ENCODE data around the gene UBE2V1. TPM values are rescaled to one million over a fixed set of nuclear protein-coding genes. Genes with fewer than 3 reads are reported as not detected.
"Not testable (repeated sequence)": the region's sequence is repeated elsewhere in the genome, so short reads cannot be mapped to it uniquely, and the experiment has no call there.

UBE2V1 gene
- total RNA-seq: 77.8 TPM
- long read RNA-seq, transcript UBE2V1-203 (4 exons, 2,133 nt): major isoform, 166 of 184 reads
- long read RNA-seq, partial matches to known transcripts: 3 of 184 reads
- long read RNA-seq, other reads (novel, unspliced or antisense): 7 of 184 reads

DNA sequence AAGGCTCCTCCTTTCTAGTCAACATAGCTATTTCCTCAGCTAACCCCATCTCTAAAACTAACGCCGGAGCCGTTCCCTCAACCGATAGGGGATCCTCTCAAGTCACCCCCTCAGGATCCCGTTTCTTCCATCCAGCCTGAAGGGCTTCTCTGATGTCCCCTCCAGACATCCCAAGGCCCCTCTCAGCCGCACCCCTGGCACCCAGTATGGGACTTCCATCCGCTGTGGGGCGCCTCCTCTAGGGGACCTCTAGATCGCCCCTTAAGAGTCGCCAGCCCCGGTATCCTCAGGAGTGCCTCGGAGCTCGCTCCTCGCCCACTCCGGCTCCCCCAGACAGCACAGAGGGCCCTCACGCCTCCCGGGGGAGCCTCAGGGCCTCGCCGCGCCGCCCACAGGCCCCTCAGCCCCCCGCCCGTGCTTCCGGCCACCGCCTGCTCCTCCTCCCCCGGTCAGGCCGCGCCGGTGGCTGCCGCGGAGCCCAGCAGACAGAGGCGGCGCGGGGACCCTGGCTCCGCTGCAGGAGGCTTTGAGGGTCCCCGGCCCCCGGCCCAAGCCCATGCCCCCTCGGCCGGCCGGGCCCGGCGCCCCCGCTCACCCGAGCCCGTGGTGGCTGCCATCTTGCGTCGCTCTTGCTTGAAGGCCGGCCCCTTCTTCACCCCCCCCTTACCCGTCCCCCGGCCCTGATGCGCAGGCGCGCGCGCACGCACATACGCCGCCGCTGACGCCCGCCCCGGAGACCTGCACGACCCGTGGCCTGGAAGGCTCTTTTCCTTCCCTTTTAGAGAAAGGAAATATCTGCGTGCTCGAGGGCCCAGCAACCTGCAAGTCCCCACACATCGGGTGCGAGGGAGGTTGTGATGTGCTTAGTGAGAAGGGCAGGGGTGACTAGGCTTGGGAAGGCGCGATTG is at the start of gene UBE2V1:
Gene UBE2V1 (minus strand): TSS at position 639 of the 908 bp plus-strand sequence. CDS start 22 bp downstream, at position 617.
- intact Hi-C loops (cut with DNase I): no loop called here
- DNase-seq (peak; percentile 95), ATAC-seq (ENCODE audit: poor library complexity) (peak; percentile 89)

DNA sequence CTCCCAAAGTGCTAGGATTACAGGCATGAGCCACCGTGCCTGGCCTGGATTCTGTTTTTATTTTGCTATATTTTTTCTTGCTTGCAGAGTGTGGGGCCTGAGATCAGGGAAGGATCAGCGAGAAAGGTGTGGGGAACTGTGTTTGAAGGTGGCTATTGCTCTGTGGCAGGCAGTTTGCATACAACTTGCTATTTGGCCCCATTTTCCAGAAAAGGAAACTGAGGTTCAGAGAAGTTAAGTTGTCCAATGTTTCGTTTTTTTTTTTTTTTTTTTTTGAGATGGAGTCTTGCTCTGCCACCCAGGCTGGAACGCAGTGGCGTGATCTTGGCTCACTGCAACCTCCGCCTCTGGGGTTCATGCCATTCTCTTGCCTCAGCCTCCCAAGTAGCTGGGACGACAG is 48.5 kb upstream of the UBE2V1 start:
- intact Hi-C loops (cut with DNase I); DNase-seq; ATAC-seq (ENCODE audit: poor library complexity): not testable (repeated sequence)

DNA sequence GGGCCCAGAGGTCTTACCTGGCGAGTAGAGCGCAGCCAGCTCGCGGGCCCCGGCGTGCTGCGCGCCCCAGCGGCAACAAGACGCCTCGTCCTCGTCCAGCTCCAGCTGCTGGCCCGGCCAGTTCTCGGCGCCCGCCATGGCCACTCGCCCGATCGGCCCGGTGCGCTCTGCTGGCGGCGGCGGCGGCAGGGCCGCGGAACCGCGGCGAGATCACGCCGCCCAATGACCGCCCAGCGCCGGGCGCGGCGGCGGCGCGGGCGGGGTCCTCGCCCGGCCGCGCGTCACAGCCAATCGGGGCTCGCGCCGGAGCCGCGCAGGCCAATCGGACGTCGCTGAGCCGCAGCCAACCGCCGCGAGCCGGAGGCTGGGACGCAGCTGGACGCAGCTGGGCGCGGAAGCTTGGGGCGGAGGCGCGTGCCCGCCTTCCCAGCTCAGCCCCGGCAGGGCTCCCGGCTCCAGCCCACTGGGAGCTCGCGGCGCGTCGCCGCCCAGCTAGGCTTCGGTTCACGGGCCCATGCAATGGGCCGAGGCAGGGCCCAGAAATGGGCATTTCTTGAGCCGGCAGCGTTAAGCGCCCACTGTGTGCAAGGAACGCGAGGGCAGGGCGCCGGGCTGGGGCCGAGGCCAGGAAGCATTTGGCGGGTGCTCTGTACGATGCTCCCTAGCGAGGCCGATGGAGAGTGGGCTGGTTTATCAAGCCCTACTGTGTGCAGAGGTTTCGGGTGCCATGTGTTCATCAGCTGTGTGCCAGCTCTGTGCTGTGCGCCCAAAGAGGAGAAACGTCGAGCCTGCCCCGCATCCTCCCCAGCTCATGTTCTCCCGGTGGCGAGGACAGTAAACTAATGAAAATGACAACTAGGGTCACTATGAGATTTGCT is 40.8 kb upstream of the UBE2V1 start, which contains the start of gene PEDS1:
Gene PEDS1 (minus strand): TSS at position 224 of the 878 bp plus-strand sequence. CDS start 86 bp downstream, at position 138.
- intact Hi-C loops (cut with DNase I): no loop called here
- ATAC-seq (ENCODE audit: poor library complexity): peak; percentile 97
- DNase-seq: peak; percentile 96

DNA sequence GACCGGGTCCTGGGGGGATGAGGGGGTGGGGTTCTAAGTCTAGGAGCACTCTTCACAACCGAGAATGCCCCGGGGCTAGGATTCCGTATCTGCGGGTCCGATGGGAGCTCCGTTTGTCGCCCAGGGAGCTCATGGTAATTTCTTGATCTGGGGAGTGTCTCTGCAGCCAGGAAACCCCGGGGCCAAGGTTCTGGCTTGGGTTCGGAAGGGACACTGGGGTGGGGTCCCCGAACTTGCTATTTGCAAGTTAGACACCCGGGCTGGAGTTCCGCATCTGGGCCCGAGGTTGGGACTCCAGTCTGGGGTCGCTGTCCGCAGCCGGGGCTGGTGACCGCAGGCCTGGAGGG is 40.2 kb upstream of the UBE2V1 start:
- ATAC-seq (ENCODE audit: poor library complexity) (no peak), DNase-seq (no peak)
- intact Hi-C loops (cut with DNase I): no loop called here

DNA sequence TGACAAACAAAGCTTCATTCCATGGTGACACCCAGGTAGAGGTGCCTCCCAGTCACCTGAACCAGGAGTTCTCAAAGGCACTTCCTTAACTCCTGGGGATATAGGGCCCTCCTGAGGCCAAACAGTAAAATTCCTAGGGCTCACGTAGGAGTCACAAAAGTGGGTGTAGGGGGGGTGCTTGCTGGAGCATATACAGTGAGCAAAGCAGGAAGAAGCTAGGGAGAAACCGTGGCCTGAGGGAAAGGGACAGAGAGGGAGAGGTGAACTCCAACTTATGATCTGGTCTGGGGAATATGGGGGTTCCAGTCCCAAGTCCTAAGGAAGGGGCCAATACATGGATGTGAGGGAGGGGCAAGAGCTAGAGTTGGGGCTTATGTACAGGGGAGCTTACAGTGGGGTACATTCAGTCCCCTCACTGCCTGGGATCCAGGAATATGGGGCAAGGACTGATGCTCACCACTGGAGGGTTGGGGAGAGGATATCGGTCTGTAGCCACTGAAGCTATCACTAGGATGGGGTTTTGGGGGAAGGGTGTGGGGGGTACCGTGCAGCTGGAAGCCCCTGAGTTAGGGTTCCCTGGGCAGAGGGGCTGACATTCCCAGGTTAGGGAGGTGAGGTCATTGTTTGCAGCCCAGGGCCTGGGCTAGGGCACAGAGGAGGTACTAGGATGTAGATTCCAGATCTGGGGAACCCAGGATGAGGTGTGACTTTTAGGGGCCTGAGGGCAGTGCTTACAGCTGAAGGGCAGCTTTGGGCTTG is 39.6 kb upstream of the UBE2V1 start:
- no peak for ATAC-seq (ENCODE audit: poor library complexity)
- intact Hi-C loops (cut with DNase I): no loop called here

GRCh38 chr20:50151034-50151743 is 38.2 kb upstream of the UBE2V1 start:
- intact Hi-C loops (cut with DNase I): no loop called here
- ATAC-seq (ENCODE audit: poor library complexity): no peak
- DNase-seq: no peak

More for the DNA sequence above, 39.6 kb upstream of the UBE2V1 start:
- no peak for DNase-seq

DNA sequence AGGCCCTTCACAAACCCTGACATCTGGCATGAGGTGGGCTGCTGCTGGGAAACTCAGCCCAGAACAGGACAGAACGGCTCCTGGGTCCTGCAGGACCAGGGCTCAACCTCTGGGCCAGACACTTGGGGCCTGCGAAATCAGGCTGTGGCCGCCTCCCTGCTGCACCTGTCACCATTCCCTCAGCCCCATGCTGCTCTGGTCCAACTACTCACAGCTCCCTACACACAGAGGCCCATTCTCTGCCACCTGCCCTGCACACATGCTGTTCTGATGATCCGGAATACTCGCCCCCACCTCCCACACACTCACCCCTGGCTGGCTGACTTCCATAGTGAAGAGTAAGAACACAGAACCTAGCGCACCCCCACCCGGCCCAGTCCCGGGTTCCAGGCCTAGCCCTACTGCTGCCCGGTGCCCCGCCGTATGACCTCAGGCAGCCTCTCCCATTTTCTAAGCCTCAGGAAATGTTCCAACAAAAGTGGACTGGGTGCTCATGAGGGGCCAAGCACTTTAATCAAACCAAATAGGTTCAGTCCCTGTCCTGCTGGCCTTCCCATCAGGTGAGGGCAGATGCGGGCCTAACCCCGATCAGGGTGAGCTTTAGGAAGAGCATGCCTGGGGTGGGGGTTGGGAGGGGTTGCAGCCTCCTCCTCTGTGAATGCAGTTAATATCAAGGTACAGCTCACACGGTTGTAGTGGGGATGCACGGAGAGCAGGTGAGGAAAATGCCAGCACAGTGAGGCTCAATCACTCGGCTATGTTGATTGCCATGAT is 36.7 kb upstream of the UBE2V1 start:
- ATAC-seq (ENCODE audit: poor library complexity): no peak
- DNase-seq: no peak
- intact Hi-C loops (cut with DNase I): no loop called here

DNA sequence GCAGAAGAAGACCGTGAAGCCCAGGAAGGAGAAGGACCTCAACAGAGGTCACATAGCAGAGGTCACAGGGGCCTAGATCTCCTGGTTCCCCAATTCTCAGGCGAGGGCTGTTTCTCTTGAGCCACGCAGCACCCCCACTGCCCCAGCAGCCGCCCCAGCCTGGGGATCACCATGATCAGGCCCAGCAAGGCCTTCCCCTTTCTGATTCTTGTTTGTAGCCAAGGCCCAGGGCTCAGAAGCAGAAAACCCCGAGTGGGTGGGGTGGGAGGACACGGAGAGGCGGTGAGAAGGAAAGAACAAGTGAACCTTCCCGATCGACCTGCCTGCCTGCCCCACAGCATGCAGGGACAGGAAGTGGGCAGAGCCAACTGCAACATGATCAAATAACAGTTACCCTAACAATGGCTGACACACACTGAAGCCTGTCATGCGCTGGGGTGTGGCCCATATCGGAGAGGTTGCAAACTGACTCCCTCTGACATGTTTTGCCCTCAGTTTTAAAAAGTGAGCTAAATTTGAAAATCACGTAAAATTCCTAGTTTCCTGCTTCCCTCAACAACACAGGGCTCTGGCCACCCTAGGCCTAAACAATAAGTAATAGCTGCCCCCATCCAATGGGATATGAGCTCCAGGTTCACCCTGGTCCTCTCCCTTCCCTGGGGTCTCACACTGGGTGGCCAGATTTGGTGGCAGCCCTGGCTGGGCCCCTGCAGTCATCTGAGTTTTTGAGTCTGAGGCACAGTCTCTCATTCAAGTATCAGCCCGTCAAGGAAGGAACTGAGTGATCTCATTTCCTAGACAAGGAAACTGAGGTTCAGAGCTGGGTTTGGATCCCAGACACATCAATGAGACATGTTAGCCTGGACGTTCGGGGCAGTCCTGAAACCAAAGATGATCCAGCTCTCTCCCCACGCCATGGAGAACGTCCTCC is 34.0 kb upstream of the UBE2V1 start:
- ATAC-seq (ENCODE audit: poor library complexity) (peak; percentile 28), DNase-seq (no peak)
- intact Hi-C loops (cut with DNase I): no loop called here

- DNase-seq: no peak
- ATAC-seq (ENCODE audit: poor library complexity): no peak
- intact Hi-C loops (cut with DNase I): no loop called here
Measured at GRCh38 chr20:50146214-50146613, 33.3 kb upstream of the UBE2V1 start.

DNA sequence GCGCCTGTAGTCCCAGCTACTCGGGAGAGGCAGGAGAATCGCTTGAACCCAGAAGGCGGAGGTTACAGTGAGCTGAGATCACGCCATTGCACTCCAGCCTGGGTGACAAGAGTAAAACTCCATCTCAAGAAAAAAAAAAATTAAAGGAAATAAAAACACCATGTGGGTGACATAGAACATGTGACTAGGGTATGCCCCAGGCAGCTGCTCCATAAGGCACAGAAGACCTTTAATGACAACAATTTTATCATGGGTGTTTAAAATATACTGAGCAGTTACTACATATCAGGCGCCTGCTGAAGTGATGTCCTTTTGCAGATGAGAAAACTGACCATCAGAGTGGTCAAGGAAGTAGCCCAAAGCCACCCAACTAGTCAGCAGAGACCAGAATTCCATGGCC is 32.6 kb upstream of the UBE2V1 start:
- DNase-seq (no peak), ATAC-seq (ENCODE audit: poor library complexity) (no peak)
- intact Hi-C loops (cut with DNase I): no loop called here

DNA sequence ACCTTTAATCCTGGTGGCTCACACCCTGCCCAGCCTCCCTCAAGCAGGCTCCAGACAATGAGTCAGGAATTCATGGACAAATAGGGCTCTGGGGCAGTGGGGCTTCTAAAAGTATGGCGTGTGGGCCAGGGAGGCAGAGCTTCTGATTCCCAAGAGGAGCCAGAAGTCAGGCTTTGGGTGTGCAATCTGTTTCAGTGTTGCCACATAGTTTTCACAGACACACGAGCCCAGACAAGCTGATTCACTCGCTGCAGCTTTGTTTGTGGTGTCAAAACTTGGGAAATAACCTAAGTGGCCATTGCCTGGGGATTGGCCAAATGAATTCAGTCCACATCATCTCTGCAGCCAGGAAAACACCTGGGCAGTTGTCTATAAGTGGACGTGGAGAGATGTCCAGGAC is 31.4 kb upstream of the UBE2V1 start:
- no peak for DNase-seq
- intact Hi-C loops (cut with DNase I): no loop called here
- ATAC-seq (ENCODE audit: poor library complexity): peak; percentile 58

- DNase-seq (no peak), ATAC-seq (ENCODE audit: poor library complexity) (no peak)
- intact Hi-C loops (cut with DNase I): no loop called here
Measured at GRCh38 chr20:50142812-50143211, 29.9 kb upstream of the UBE2V1 start.

GRCh38 chr20:50141811-50142561 is 29.0 kb upstream of the UBE2V1 start:
- intact Hi-C loops (cut with DNase I): no loop called here
- no peak for ATAC-seq (ENCODE audit: poor library complexity)
- no peak for DNase-seq

DNA sequence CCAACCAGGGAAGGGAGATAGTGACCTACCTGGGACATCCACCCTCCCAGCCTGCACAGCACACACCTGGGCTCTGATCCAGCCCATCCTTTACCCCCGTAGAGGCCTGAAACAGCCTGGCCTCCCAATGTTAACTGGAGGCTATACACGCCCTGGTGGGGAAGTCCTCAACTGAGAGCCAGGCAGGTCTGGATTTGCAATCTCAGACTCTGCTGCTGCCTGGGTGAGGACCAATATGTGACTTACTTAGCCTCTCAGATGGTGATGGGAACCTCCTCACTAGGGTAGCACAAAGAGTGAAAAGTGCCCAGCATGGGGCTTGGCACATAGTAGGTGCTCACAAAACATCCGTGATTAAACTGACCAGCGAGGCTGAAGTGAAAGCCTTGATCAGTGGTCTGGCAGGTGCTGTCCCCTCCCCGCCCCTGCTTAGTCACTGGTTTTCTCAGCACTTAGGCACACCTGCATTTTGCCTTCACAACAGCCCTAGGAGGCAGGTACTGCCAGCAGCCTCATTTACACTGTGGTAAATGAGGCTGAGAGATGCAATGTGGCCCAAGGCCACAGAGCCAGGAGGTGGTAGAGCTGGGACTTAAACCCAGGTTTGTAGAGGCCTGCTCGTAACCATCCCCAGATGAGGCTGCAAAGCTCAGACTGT is 28.2 kb upstream of the UBE2V1 start:
- intact Hi-C loops (cut with DNase I): no loop called here
- DNase-seq: no peak
- ATAC-seq (ENCODE audit: poor library complexity): no peak

DNA sequence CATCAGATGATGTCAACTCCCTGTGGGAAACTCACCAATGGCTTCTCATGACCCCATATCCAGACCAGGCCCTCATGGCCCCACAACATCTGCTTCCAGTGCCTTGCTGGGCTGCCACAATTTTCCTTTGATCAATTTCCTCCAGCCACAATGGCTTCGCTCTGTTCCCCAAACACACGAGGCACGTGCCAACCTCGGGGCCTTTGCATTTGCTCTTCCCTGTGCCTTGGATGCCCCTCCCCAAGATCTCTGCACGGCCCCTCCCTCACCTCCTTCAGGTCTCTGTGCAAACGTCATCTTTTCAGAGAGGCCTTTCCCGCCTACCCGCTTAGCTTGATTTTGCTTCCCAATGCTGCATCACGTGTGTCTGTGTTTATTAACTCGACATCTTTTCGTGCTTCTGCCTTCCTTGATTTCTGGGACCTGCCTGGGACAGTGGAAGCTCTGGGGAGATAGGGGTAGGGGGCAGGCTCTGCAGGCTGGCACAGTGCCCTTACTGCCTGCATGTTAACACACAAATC is 27.4 kb upstream of the UBE2V1 start:
- intact Hi-C loops (cut with DNase I): no loop called here
- ATAC-seq (ENCODE audit: poor library complexity): no peak
- no peak for DNase-seq

Data from Right ventricle myocardium superior (tissue), 1 donor.